ENCODE results near the gene MTSS2.

MTSS2 gene

DNA sequence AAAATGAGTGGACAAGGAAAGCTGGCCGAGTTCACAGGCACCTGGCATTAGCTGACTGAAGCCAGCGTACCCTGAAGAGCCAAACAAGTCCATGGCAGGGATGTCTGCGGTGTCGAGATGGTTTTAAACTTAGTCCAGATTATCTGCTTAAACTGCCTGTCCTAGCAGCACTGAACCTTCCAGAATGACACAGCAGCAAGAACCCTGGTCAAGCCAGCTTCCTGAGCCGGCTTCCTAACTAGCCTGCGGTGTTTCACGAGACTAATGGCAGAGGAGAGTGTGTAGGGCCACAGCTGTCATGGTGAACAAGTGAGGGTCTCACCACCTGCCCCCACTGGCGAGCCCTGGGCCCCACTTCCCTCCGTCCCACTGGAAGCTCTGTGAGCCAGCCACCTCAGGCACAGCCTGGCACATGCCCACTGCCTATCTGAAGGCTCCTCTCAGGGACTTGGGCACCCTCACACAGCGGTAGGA is 28.8 kb upstream of the MTSS2 start:
- no peak for DNase-seq (ENCODE audit: low spot score)

DNA sequence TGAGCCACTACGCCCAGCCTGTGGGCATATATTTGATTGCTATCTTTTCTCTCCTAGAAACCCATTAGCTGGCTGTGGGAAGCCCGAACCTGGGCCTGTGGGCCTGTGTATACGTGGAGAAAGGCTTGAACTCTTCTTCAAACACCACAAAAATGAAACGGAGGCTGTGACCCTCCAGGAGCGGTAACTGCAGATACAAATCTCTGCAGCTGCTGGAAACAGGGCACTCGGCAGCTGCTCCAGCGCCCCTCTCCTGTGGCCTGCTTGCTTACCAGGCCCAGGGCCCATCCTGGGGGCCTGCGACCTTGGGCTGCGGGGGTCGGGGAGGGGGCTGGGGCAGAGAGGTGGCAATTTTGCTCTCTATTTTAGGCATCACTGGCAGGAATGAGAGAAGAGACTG is 28.0 kb upstream of the MTSS2 start:
- no peak for DNase-seq (ENCODE audit: low spot score)

DNA sequence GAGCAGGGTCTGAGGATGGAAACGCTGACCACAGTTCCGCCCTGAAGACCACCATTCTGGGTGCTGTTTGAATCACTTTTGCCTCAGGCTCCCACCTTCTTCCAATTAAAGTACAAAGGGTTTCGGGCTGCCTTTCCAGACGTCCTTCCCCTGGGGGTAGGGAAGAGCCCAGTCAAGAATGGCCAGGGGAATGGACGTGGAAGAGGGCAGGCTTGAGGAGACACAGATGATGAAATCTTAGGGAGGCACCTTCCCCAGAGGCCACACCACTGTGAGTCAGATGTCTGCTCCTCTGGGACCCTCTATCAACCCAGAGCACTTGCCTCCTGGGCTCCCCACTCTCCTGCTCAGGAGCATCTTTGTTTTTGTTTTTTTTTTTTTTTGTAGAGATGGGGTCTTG is 27.5 kb upstream of the MTSS2 start:
- peak; percentile 45 for DNase-seq (ENCODE audit: low spot score)

DNA sequence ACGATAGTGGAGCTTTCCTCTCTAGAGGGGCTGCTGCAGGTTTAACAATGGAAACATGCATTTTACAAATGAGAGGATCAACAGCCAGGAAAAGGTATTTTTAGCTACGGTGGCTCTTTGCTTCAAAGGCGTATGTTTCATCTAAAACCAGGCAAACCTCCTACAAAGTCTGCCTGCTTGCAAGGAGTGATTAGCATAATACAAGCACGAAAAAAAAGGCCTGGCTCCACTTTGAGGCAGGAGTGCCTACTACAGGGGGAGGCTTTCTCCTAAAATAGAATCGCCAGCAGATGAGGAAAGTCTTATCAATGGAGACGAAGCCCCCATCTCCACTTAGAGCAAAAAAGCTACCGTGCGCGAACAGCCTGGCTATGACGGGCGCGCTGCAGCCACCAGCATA is 27.1 kb upstream of the MTSS2 start:
- no peak for DNase-seq (ENCODE audit: low spot score)

DNA sequence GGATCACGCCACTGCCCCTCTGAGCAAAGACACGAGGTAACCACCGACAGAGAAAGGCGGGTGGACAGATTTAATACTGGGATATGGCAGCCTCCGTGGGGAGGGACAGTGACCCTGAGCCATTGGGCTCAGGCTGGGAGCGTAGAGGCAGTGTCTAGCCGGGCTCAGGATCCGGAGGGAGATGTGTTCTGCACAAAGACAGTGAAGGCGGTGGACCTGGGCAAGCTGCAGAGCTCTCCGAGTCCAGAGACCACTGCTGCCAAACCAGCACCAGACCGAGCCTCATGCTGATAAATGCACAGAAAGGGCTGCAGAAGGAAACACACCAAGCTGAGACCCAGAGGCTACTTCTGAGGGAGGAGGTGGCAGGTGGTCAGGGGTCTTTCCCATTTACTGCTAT is 26.5 kb upstream of the MTSS2 start:
- no peak for DNase-seq (ENCODE audit: low spot score)

DNA sequence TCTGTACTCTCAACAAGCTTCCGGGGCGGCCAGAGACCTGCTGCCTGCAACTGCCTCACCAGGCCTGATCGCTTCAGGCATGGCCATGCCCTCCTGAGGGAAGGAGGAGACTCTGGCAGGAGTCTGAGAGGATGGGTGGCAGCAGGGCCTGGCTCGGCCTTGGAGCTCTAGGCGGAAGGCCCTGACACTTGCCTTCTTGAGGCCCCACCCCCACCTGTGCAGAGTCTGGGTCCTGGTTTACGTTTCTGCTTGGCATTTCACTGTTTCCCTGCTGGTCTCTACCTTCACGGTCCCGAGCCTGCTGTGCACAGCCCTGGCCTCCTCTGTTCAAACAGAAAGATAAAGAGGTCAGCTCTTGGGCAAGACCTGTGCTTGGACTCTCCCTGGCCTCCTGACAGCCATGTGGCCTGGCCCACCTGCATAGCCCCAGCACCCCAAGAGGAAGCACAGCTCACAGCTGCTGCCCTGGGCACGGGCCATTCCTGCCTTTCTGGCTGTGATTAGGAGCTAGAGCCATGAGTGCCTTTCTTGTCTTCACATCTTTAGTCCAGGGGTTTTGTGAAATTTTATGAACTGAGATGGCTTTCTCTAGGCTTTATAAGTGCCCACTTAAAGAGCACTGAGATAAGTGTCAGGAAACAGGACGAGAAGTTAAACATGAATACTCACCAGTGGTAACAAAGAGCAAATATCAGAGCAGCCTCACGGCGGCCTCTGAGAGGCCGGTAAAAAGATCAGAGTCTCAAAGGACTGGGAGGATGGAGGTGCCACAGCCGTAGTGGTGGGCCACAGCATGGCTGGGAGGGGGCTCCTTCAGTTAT is 25.6 kb upstream of the MTSS2 start:
- DNase-seq (ENCODE audit: low spot score), result no peak

DNA sequence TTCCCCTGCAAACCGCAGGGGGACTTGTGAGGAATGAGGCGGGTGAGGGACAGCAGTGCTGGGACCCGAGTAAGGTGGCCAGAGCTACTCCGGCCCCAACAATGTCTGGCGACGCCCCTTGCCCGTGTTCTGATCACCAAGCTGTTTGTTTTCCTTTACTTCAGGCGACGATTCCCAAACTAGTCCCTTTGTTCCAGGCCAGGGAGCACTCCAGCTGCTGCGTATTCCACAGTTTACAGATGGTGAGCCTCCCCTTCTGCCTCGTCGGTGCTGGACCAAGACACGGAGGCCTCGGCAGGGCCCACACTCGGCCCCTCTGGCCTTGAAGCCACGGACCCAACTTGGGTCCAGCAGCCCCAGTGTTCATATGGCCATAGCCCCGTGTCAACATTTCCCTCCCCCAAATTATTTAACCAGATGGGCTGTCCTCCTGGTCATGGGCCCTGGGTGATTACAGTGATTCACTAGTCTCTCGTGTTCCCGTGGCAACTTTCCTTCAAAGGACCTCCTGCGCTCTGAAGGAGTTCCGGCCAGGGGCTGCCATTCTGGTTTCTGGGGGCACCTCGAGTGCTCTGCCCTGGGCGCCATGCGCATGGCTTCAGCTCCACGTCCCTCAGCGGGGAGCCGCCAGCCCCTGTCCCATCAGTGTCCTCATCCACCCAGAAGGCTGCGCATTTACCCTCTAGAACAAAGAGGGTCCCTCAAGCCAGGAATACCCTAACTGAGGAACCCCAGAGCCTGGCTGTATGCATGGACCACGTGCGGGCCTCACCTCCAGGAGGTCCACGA is 24.8 kb upstream of the MTSS2 start:
- no peak for DNase-seq (ENCODE audit: low spot score)

DNA sequence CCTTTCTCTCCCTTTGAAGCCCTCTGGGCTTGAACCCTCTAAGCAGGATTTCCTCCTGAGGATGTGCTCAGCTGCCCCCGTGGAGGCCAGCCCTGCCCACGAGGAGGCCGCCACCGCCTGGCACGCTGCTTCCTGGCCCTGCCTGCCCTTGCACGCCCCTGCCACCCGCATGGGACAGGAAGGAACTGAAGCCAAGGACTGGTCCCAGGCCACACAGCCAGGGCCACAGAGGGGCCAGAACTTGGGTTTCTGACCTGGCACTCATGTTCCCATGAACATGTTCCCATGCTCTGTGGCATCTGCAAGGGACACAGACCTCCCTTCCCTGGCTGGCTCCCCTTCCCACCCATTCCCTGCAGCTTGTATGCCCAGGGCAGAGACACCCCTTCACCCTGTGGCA is 24.1 kb upstream of the MTSS2 start:
- no peak for DNase-seq (ENCODE audit: low spot score)

DNA sequence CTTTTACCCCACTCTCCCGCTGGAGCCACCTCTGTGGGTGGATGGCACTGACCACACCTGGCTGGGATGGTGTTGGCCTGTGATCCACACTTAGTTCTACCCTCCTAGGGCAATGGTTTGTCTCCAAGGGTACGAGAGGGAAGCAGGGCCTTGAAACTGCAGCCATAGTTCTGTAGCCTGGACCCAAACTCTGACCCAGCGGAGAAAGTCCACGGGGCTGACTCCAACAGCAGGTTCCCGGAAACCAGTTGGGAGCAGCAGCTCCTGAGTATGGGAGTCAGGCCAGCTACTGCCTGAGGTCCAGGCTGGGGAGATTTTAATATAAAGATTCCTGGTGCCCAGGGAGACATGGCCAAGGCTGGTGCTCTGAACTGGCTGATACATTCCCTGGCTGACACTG is 23.6 kb upstream of the MTSS2 start:
- no peak for DNase-seq (ENCODE audit: low spot score)

DNA sequence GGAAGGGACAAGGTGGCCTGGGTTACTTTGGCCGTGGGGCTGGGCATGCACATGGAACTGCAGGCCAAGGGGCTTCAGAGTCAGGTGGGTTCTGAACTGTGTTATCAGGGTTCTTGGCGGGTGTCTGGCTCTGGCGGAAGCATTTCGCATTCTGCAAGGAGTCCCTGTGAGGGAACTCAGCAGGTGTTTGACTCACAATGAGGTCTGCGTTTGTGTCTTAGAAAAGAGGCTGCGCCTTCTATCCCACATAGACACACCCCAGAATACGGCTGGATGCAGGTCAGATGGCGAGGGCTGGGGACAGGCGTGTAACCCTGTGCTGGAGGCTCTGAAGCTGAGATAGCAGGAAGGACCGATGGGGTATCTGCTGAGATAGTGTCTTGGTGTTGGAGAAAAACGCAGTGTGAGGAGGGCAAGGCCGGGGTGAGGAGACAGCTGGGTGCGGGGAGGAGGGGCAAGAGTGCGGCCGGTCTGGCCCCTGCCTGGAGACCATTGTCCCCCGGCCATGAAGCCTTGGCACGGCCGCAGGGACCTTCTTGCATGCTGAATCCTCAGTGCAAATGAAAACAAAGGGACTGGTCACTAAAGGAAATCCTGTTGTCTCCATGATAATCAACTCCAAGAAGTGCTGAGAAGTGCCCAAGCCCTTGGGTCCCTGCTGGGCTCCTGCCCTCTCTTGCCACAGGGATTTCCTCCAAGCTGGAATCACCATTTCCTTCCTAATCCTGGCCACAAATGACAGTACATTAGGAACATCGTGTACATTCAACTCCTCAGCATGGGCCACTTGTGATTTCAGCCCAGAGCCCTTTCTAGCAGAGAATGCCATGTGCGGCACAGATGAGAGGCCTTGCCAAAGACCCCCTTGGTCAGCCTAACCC is 22.8 kb upstream of the MTSS2 start:
- DNase-seq (ENCODE audit: low spot score), result no peak

DNA sequence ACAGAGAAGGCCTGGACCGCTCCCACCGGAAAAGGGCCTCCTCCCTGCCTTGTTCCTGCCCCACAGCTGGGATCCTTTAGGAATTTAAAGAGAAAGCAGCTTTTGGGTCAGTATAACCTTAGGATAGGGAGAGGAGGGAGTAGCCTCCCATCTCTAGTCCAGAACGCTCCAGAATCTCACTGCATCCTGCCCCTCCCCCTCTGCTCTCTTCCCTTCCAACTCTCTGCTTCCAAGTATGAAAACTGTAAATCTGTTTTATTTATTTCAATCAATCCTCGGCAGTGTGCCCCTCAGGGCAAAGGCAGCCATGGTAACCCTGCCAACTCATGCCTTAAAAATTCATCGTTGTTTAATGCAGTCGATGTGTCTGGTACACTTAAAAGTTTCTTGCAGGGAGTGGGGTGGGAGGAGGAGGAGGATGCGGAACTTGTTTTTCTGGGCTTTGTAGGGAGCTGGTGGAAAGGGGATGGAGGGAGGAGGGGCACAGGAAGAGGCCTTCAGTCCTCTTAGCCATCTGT is 21.2 kb upstream of the MTSS2 start:
- peak; percentile 71 for DNase-seq (ENCODE audit: low spot score)

DNA sequence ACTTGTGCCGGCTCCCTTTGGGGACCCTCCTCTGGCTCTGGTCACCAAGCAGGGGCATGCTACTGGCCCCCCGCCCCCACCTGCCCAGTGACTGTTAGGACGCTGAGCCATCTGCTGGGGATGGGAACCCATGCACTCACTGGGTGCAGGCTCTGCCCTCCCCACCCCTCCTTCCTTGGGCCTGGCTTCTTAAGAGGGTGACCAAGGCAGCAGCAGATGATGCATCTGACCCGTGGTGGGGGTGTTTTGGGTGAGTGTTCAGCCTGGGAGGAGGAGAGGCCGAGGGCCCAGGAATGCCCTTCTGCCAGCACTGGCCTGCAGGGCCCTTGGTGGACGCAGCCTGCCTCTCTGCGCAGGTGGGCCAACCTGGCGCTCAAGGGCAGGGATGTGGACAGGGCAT is 19.2 kb upstream of the MTSS2 start:
- DNase-seq (ENCODE audit: low spot score), result peak; percentile 56

DNA sequence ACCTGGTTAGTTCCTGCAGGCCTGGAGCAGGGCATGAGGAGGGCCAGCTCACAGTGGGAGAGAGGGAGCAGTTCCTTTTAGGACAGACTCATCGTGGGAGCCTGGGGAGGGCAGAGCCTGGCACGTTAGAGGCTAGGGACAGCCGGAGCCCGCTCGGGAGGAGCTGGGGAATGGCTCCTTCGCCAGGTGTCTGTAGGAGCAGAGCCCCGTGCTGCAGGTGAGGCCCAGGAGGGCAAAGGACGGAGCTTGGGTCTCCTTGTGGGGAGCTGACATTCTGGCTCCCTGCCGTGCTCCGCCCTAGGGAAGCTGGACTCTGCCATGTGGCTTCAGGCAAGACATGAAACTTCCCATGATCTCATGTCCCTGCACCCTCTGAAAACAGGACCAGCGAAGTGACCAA is 18.7 kb upstream of the MTSS2 start:
- DNase-seq (ENCODE audit: low spot score), result no peak

DNA sequence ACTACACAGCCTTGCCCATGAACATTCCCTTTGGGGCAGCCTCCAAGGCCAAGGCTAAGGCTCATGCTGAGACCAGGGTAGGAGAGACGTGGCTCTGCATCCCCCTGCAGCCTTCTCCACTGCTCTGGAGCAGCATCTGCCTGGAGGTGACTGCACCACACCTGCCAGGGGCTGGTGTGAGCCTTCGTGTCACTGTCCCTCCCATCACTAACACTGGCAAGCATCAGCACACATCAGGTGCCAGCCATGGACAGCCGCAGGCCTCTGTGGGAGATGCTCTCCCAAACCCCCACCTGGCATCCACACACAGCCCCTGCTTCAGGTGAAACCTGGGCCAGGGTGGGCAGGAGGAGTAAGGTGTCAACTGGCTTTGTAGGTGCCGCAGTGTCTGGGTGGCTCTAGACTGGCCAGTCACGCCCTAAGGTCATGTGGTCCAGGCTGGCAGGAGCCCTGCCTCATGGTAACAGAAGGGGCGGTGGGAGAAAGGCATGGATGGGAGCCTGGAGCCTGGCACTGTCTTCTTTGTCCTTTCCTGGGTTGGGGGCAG is 18.1 kb upstream of the MTSS2 start:
- DNase-seq (ENCODE audit: low spot score), result no peak

DNA sequence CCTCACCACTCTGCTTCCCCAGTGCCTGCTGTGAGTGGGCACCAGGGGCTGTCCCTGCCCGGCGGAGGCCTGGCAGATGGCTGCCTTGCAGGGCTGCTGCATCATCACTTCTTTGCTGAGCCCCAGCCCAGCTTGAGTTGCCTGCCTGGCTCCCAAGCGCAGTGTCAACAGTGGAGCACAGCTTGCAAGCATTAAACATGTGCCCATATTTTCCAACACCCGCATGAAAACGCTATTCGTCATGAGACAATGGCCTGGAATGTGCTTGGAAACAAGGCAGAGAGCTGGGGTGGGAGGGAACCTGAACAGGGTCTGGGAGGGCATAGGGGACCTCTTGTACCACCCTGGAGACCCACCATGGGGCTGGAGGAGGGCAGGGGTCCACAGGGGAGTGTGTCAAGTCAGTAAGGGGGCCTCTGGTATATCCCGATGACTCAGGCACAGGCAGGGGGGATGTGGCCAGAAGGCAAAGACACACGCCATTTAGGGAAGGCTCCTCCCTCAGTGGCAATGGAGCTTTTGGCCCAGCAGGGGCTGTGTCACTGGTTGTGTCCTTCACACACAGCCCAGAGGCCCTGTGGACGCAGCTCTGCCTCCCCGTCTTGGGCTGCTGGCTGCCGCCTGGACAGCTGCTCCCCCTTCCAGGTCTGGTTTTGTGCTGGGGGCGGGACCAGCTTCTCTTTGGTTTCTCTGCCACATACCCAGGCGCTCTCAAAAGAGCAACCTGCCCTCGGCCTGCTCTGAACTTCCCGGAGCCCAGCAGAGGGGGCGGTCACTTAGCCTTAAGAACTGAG is 17.4 kb upstream of the MTSS2 start:
- DNase-seq (ENCODE audit: low spot score), result peak; percentile 87

DNA sequence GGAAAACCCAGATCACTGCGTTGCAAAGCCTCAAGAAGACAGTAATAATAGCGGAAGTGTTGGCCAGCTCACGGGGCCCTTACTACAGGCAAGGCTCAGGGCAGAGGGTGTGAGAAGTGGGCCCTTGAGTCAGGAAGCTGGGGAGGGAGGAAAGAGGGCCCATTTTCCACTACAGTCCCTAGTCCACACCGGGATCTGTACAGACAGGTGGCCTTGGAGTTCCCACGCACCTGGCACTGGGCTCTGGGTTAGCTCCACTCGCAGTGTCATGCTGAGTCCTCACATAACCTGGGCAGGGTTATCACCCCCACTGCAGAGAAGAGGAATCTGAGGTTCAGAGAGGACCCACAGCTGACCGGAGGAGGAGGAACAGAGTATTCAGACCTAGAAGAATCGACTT is 16.8 kb upstream of the MTSS2 start:
- no peak for DNase-seq (ENCODE audit: low spot score)

DNA sequence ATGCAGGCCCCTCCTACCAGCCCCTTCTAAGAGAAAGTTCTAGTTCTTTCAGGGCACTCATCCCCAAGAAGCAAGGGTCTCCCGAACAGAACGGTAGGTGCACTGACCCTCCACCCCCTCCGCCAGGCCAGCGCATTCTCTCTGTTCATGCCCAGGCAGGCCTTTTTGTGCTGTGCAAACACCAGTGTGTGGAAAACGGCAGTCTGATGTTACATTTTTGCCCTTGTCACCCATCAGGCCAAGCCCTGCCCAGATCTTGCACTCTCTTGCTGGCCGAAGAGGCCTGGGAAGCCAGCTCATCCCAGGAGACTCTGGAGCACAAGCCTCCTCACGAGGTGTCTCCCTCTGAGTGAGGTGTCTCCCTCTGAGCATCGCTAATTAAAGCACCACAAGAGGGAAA is 16.1 kb upstream of the MTSS2 start:
- no peak for DNase-seq (ENCODE audit: low spot score)

DNA sequence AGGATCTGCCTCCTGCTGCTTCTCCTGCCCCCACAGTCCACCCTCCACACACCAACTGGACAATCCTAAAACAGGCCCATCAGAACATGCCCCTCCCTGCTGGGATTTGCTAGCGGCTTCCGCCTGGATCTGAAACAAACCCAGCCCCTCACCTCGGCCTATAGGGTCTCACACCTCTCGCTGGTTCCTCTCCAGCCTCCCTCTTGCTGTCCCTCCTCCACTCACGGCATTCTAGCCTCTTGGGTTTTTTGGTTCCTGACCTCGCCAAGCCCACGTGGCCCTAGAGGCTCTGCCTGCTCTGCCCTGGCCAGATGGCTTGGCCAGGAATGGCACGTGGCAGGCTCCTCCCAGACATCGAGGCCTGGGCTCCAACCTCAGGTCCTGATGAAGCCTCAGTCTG is 15.7 kb upstream of the MTSS2 start:
- DNase-seq (ENCODE audit: low spot score), result no peak

DNA sequence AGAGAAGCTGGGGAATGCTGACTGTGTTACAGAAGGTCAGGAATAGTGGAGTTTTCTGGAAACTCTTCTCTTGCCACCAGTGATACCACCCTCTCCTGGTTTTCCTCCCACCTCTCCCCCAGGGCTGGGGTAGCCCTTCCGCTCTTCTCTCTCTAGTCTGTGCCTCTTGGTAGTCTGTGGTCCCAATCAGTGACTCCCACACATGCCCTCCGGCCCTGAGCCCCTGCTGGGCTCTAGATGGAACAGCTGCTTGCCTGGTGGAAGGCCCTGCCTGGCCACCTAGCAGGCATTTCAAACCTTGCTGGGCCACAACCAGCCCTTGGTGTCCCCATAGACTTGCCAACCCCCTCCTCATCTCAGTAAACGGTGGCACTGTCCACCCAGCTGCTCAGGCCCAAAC is 15.2 kb upstream of the MTSS2 start:
- DNase-seq (ENCODE audit: low spot score), result no peak

DNA sequence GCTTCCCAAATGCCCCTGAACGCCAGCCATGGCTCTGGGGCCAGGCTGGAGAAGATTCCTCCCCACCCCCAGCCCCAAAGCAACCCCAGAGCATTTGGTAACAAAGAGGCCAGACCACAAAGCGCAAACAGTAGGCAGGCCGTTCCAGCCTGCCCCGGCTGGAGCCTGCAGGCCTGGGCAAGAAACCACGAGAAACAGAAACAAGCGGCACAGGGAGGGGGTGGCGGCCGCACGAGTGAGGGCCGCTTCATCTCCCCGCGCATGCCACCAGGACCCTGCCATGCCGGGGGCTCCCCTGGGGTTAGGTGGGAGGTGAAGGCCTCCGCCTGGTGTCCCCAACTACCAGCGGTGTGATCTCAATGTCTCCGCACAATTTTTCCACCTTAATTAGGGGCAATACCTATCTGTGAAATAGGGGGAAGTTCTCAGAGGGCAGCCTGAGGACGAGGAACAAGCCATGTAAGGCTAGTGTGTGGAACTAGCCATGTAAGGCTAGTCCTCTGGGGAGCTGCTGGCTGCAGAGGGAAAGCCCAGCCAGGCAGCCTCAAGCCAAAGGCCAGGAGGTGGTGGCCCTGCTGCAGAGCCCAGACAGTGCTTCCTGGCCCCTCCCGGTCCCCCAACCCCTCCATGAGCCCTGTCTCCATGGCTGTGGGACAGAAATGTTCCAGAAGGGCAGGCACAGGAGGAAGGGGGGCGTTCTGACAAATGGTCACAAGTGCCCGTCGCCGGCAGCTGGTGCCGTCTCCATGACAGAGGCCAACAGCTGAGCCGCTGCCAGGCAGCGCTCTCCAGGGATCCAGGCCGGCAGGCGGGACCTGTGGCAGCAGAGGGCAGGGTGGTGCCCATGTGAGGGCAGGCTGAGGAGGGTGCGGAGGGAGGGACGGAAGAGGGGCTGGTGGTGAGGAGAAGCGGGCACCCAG is 14.5 kb upstream of the MTSS2 start:
- DNase-seq (ENCODE audit: low spot score), result no peak
